HepG2 (cell line): Measurements from ENCODE around the gene P2RX5.

Experiments used
- ZNF768 ChIP-seq: sonication (generic); formaldehyde crosslinking; IDR thresholded peaks from 2 replicates; pipeline ENCODE4 v1.4.0; 2020; ENCODE audit warnings: missing genetic modification reagents
- TF ChIP-seq, protein P1 (sequence below): sonication (generic); formaldehyde crosslinking; IDR thresholded peaks from 2 replicates; pipeline ENCODE4 v1.5.0; 2020; ENCODE audit warnings: mild to moderate bottlenecking, missing genetic modification reagents, moderate library complexity

GRCh38 chr17:3688027-3688553 is 7.9 kb downstream of the P2RX5 start:
- TF ChIP-seq, protein P1, sequence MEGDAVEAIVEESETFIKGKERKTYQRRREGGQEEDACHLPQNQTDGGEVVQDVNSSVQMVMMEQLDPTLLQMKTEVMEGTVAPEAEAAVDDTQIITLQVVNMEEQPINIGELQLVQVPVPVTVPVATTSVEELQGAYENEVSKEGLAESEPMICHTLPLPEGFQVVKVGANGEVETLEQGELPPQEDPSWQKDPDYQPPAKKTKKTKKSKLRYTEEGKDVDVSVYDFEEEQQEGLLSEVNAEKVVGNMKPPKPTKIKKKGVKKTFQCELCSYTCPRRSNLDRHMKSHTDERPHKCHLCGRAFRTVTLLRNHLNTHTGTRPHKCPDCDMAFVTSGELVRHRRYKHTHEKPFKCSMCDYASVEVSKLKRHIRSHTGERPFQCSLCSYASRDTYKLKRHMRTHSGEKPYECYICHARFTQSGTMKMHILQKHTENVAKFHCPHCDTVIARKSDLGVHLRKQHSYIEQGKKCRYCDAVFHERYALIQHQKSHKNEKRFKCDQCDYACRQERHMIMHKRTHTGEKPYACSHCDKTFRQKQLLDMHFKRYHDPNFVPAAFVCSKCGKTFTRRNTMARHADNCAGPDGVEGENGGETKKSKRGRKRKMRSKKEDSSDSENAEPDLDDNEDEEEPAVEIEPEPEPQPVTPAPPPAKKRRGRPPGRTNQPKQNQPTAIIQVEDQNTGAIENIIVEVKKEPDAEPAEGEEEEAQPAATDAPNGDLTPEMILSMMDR (CRISPR knock-in tag): no peak
- no peak for TF ChIP-seq ZNF768
